Measurements from ENCODE around the gene KIF1A.
"Not testable (repeated sequence)": the region's sequence is repeated elsewhere in the genome, so short reads cannot be mapped to it uniquely, and the experiment has no call there.

KIF1A gene

DNA sequence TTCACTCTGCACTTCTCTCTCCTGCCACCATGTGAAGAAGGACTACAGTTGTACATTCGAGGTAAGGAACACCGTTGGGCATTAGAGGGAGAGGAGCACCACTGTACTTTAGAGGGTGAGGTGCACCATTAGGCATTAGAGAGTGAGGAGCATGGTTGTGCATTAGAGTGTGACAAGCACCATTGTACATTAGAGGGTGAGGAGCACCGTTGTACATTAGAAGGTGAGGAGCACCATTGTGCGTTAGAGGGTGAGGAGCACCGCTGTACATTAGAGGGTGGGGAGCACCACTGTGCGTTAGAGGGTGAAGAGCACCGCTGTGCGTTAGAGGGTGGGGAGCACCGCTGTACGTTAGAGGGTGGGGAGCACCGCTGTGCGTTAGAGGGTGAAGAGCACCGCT is 27.8 kb upstream of the KIF1A start:
- no peak for DNase-seq

- DNase-seq, result no peak
Observed at GRCh38 chr2:240846873-240847595, 27.0 kb upstream of the KIF1A start.

GRCh38 chr2:240846309-240846708 is 26.3 kb upstream of the KIF1A start:
- DNase-seq, result not testable (repeated sequence)

- no peak for DNase-seq
Observed at GRCh38 chr2:240840435-240841060, 20.5 kb upstream of the KIF1A start.

DNA sequence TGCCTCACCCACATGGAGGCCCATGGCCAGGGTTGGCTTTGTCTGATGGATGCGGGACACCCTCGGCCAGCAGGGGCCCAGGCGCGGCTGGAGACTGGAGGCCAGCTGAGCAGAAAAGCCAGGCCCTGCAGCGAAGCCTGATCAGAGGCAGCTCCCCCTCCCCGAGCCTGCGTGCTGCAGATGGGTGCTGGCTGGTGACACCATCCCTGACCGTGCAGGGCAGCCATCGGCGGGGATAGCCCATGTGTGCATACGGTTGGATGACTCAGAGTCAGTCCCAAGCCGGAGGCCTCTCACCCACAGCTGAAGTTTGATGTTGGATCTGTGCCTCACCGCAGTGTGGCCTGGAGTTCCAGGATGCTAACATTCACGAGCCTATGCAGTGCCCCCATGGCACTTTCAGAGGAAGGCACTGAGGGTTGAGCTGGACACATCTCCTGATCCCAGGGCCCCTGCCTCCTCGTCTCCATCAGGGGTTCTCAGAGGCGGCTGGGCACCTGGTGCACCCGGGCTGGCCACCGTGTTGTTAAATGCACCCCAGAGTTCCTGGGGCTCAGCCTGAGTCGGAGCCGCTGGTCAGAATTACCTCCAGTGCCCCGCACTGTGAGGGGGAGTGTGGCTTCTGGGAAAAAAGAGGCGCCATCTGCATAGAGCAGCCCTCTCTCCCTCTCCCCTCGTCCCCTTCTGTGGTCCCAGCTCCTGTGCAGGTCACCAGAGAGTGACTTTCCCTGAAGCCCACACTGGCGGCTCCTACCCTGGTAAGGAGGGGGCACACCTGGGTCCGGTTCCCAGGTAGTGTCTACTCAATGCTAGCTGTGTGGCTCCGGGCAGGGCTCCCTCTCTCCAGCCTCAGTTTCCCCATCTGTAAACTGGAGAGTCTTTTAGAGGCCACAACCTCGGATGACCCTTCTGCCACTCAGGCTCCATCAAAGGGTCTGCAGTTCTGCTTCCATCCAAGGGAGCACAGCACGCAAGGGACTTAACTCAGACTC is 19.4 kb upstream of the KIF1A start:
- no peak for DNase-seq

GRCh38 chr2:240837621-240838020 is 17.6 kb upstream of the KIF1A start:
- no peak for DNase-seq

- DNase-seq, result no peak
Observed at GRCh38 chr2:240836781-240837467, 16.9 kb upstream of the KIF1A start.

- DNase-seq, result no peak
Observed at GRCh38 chr2:240835528-240835927, 15.5 kb upstream of the KIF1A start.

DNA sequence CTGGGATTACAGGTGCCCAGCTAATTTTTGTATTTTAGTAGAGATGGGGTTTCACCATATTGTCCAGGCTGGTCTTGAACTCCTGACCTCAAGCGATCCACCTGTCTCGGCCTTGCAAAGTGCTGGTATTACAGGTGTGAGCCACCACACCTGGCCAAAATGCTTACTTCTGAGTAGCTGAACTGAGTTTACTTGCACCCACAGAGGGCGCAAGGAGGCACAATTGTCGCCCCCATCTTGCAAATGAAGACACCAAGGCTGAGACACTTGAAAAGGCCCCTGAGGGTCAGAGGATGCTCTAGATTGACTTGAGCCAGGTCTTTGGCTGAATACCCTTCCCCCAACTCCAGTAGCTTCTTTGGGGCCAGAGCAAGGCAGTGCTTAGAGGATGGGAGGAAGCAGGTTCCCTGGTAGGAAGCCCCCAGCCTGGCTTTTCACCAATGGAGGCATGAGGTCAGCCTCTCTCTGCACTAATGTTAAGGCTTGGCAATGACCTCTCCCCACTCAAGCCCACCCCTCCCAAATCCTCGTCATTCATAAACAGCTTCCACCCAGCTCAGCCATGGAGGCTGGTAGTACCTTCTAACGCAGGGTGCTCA is 14.5 kb upstream of the KIF1A start:
- no peak for DNase-seq

DNA sequence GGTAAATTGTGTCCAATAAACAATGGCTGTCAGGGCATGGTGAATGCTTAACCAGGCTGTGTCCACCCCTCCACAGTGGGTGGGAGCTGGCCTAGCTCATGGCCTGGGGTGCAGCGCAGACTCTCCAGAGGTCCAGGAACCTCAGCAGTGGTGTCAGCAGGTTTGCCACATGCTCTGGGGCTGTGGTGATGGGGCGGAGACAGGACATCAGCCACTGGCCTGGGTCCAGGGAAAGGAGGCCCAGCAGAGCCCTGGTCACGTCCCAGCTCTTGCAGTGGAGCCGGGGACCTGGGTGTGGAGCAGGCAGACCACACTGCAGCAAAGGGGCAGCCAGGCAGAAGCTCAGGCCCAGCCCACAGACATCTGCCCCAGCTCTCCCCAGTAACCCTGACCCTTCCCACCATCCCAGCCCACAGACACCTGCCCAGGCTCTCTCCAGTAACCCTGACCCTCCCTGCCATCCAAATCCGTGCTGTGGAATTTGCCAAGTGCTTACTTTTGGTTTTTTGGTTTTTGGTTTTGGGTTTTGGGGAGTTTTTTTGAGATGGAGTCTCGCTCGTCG is 13.8 kb upstream of the KIF1A start:
- DNase-seq, result no peak

DNA sequence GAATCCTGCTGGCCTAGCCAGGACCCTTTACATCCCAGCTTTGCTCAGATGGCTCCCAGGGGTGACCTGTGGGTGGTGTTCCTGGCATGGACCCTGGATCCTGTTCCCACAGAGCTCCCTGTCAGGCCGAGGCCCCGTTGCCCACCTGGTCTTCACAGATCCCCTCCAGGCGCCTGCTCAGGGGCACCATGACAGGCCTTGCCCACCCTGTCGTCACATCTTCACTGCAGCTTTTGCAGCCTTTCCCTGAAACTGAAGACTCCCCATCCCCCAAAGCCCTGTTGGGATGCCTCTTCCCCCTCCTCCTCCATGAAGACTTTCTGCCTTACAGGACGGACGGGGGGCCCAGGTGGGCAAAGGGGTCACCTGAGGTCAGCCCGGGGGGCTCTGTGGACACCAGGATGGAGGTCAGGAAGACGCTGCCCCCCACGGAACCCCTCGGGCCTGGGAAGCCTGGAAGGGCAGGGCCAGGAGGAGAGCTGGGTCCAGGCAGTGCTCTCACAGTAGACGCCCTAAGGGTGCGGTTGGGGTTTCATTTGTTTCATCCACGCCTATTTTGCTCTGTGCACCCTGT is 13.0 kb upstream of the KIF1A start:
- no peak for DNase-seq

DNA sequence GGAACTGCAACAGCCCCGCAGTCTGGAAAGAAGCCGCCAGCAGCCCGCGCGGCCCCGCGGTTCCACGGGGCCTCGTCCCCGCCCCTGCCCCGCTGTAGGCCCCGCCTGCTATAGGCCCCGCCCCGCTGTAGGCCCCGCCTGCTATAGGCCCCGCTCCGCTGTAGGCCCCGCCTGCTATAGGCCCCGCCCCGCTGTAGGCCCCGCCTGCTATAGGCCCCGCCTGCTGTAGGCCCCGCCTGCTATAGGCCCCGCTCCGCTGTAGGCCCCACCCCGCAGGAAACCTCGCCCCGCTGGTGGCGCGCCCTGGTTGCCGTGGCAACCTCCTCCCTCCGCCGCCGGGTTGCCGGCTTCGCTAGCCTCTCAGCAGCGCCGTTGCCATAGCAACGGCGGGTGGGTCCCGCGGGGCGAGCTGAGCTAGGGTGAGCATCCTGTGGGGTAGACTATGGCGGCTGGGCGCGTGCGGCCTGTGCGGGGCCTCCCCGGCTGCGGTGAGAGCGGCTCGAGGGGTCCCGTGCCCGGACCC is 12.2 kb upstream of the KIF1A start:
- peak; percentile 99 for DNase-seq

- DNase-seq, result no peak
Observed at GRCh38 chr2:240831594-240832204, 11.7 kb upstream of the KIF1A start.

DNA sequence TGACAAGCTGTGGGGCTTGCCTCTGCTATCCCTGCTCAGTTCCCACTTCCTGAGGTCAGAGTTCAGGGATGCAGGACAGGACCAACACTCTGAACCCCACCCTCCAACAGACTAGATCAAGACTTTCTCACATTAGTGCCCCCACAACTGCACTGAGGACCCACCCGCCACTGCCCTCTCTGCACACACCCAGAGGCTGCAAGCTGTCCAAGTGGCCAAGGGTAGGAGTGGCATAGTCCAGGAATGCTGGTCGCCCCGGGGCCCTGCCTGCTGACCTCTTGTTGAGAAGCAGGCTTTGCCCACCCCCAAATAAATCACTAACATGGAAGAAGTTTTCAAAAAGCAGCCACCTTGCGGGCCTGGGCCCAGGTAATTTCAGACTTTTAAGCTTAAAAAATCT is 5.5 kb upstream of the KIF1A start:
- no peak for DNase-seq

GRCh38 chr2:240823449-240824336 is 3.7 kb upstream of the KIF1A start:
- DNase-seq, result no peak

GRCh38 chr2:240822280-240822847 is 2.3 kb upstream of the KIF1A start:
- DNase-seq, result no peak

DNA sequence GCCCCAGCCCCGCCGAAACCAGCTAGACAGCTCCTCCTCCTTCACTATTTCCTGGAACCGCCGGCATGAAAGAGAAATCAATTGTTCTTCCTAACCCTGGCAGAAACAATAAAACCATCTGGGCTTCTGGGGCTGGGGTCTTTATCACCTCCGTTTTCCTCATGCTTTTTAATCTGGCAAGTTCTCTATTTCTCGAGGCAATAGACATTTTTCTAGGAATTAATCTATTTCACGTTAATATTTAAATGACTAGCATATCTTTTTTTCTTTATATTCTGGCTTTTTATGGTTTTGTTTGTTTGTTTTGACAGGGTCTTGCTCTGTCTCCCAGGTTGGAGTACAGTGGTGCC is 1.4 kb upstream of the KIF1A start:
- no peak for DNase-seq

DNA sequence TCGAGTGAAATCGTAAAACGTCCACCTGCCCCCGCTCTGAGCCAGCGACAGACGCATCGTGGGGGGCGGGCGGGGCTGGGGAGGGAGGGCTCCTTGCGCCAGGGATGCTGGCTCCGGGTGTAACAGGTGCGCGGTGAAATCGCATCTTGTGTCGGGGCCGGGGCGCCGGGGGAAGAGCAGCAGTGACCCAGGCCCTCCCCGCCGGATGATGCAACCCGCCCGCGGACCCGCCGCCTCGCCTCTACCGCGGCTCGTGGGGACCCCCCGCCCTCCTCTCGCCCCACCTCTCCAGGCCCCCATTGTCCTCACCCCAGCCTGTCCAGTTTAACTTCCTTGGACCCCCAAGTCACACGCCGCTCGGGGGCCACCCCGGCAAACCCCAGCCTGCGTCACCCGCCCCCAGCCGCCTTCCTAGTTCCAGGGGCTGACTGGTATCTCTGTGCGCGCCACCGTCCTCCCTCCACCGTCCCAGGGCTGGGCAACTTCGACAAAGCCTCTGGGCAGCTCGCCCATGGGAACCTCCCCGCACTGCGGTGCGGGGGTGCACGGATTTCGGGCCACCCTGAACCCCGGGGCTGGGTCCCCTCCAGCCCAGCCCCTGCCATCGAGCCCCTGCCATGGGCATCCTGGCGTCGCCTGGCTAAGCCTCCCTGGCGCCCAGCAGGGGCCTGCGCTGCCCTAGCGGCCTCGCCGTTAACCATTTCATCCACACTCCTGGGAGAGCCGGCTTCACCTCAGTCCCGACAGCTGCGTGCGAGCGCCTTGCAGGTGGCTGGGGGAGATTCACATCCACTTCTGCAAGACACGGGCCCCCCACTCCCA is 799 bp upstream of the KIF1A start:
- DNase-seq, result no peak

Measured in CD4-positive, alpha-beta T cell treated with Interleukin-15 for 1 hour (primary cell).